H1 (cell line): ENCODE data around the gene SPEF1. TPM values are rescaled to one million over a fixed set of nuclear protein-coding genes. Genes with fewer than 3 reads are reported as not detected.

ENCODE experiments used
- JUND ChIP-seq: IDR thresholded peaks from 2 replicates; pipeline ENCODE4 v1.6.1; 2011; ENCODE audit warnings: mild to moderate bottlenecking, improper control_type of control experiment, low read length
- polyA plus RNA-seq, 7 experiments: library from polyadenylated mRNA; depleted of rRNA in 3 of 7; stranded (reverse) in 5 of 7; unstranded in 2 of 7; fragments of >200 nt in 5 of 7; fragments of 200-250 nt in 2 of 7; gene quantifications; 1 replicate in 5 of 7; 2 replicates in 1 of 7; 4 replicates in 1 of 7; pipeline versions ENCODE4 v1.2.1 to v1.2.3, GENCODE V29; 2011 to 2013; ENCODE audit warnings: missing spikeins in 2 of 7, mixed read lengths in 2 of 7
- total RNA-seq: library from RNA; stranded (reverse); fragmentation: NEBNext Ultra II Directional; extraction: Animal tissue kit (Norgen Biotek cat#: 25700); gene quantifications from 2 replicates; pipeline ENCODE4 v1.2.1, GENCODE V29; 2021

The SPEF1 gene
- total and polyA plus RNA-seq, 2 of the 8 experiments (the other 6 are each of a cell fraction or from before 2014, with no cell fraction given): 0.51 to 0.71 TPM

- no peak for TF ChIP-seq JUND
These were observed 31.3 kb downstream of the SPEF1 start (continued) for GRCh38 chr20:3749689-3750531.
